Activated CD8-positive, alpha-beta memory T cell treated with anti-CD3 and anti-CD28 coated beads, Interleukin-2, amount 50 U/mL, for 24 hours (primary cell): Measurements from ENCODE around the gene OGFRL1.
"Not testable (repeated sequence)": the region's sequence is repeated elsewhere in the genome, so short reads cannot be mapped to it uniquely, and the experiment has no call there.

Source experiments
- DNase-seq: peaks from one replicate; pipeline ENCODE4 v3.0.0-alpha.2; 2020; ENCODE audit errors: extremely low read depth

OGFRL1 gene

DNA sequence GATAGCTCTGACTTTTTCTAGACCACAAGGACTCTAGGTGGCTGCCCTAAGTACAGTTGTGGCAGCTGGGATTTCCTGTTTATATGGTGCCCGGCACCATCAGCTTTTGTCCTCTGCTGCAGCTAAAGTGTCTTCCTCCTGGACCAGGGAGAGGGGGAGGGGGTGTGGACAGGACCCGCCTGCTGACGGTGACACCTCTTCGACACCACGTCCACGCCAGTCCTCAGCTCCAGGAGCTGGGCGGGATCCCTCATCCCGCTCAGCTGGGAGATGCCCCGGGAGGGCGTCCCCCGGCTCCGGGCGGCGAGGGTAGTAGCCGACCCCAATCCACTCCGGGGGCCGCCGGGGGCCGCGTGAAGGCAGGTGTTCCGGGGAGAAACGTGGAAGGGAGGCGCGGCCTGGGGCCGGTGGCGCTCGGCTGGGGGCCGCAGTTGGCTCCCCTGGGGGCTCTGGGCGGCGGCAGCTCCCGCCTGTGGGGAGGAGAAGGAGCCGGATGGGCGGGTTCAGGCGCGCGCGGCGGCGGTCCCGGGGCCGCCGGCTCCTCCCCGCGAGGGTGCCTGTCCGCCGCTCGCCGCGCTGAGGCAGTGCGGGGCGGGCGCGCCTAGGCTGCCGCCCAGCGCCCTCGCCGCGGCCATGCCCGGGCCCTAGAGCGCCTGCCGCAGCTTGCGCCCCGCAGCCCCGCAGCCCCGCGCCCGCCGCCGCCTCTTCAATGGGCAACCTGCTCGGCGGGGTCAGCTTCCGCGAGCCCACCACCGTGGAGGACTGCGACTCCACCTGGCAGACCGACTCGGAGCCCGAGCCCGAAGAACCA is at the start of gene OGFRL1:
TSS of gene OGFRL1 (plus strand) at position 584 of the 811 bp plus-strand sequence. CDS start at position 710, 126 bp downstream.
- DNase-seq = peak; percentile 29

DNA sequence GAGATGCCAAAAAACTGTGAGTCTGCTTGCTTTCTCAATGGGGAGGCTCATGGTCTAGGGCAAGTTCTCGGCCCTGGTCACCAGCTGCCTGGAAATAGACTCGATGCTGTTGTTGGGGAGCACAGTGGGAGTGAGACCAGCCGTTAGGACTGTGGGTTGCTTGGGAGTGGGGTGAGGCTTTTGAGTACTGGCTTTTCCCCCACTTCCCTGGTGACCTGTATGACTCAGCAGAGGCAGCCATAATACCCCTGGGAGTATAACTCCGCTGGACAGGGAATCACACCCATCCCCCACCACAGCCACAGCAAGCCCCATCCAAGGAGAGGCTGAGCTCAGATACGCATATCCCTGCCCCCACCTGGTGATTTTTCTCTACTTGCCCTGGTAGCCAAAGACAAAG is 48.9 kb upstream of the OGFRL1 start:
- DNase-seq = no peak

DNA sequence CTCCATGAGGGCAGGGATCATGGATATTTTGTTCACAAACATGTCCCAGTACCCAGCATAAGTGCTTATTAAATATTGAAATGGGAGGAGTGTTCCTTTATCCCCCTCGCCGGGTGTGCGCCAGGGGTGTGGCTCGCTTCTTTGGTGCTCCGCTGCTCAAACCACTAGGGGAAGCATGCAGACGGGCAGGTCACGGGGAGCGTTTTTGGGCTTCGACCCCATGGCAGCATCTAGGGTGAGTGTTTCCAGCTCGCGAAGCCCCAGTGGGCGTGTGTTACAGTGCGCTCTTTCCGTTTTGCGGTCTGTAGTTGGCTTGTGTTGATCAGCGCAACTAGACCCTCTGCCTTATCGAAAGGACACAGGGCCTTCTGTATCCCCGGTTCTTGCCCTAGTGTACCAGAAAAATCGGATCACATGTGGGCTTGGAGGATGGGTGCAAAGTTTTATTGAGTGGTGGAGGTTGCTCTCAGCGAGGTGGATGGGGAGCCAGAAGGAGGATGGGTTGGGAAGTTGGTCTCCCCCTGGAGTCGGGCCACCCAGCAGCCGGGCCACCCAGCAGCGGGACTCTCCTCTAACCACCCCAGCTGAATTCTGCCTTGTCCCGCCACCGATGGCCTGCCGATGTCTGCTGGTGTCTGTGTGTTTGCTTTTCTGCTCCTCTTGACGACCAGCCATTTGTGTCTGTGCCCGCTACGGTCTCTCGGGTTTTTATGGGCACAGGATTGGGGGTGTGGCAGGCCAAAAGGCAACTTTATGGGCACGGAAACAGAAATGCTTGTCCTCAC is 43.2 kb upstream of the OGFRL1 start:
- DNase-seq = no peak

DNA sequence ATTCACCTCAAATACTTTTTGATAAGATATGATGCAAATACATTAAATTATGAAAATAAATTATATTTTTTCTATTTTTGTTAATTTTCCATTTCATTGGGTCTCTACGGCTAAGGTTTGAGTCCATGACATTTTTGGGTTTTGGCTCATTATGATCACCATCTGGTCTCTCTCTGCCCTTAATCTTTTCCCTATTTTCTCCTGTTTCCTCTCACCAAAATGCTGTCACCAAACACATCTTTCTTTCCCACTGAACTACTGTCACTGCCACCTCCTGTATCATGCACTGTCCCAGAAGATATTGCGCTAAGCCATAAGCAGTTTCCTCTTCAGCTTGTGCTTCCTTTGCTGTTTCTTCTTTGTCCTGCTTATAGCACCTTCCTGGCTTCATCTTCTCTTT is 42.0 kb upstream of the OGFRL1 start:
- DNase-seq = no peak

DNA sequence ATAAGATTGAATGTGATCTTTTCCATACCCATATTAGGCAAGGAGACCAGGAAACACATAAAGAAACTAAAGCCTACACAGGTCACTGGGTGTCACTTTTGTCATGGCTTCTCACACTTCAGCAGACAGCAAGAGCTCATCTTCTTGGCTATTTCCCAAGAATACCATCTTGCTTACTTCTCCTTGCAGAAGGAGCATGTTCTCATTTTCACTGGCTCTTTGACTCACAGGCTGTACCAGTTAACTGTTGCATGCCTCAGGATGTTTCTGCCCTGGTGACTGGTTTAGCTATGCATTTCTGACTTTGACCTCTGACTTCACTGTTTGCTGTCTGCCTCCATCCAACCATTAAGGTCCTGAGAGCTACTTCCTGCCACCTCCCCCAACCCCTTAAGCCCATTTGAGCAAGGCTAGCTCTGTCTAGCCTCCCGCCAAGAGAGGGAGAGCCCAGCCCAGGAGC is 40.3 kb upstream of the OGFRL1 start:
- DNase-seq = no peak

DNA sequence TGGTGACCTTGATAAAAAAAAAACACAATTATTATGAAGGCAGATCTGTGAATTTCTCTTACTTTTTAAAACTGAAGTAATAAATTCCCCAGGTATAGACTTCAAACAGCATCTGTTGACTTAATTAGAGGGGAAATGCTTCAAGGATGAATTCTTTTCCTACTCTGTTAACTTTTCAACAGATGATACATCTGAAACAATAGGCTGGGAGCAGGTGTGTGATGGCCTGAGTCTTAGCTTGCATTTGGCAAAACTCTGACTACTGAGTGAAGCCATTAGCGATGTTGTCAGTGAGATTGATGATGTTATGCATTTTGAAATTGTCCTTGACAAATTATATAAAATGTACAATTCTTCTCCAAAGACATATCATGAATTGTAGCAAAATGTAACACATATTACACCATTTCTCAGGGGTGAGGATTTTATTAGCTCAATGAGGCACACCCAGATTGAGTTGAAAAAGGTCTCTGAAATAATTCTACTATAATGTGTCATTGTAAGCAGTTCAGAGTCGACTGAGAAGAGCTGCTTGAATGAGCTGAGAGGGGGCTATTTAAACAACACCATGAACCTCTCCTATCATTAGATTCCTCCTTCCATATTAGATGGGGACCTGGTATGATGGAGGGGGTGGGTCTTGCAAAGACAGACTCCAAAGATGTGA is 39.6 kb upstream of the OGFRL1 start:
- no peak for DNase-seq

DNA sequence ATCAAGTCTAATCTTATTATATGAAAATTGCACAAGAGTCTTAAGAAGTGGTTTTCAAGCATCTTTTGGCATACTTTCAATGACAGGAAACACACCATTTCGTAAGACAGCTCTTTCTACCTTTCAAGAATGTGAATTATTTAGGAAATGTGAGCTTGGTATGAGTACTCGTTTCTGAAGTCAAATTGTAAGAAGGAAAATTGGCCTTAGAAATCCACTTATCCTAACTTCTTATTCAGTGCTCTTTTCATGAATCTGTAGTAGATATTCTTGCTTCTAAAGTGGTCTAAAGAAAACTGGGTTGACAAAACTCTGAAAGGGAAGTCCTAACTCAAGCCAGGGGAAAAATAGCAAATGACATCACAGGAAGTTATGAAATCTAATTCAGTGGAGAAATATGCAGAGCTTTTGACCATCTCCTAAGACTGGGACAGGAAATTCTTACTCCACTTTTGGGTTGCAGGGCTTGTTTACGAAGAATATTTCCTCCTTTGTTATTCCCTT is 38.5 kb upstream of the OGFRL1 start:
- no peak for DNase-seq

DNA sequence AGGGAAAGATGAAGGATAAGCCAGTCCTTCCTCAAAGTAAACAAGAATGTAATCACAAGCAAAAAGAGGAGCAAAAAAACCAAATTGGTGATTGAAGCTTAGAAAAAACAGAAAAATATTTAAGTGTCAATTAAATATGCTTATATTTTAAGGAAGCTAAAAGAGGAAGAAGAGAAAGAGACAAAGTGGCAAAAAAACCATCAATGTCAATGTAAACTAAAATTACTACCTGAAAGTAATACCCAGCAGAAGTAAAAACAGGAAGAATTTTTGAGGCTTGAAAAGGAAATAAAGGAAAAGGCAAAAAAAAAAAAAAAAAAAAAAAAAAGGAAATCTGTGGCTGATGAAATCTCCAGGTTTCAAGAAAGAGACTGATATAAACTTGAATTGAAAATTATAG is 36.2 kb upstream of the OGFRL1 start:
- no peak for DNase-seq

DNA sequence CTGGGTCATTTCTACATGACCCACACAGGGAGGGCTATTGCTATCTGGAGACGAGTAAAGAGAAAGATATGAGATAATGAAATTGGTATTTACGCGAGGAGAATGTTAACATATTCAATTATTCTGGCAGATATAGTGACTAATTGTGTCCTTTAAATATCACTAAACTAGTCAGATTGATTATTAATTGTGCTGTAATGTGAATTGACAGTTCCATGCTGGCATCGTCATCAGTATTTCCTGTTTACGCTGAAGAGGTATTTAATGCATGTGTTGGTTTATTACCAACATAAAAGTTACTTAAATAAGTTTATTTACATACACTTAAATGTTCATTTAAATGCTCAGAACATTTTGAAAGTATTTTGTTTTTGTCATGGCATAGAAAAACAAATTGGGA is 35.7 kb upstream of the OGFRL1 start:
- DNase-seq = no peak

DNA sequence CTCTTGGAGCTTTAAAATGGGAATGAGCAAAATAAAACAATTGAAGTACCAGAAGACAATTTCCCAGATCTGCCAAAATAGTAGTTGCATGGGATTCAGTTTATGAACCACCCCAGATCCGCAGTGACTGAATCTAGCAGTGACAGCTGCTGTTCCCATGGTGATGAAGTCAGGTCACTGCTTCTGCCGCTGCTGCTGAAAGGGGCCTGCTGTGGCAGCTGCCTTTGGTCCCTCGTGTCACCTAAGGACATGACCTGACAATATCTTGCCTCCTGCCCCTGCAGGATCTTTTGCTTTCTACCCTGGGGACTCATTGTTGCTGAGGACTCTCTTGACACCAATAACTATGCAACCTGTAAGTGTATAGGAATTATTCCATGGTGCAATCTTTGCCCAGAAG is 34.3 kb upstream of the OGFRL1 start:
- no peak for DNase-seq

DNA sequence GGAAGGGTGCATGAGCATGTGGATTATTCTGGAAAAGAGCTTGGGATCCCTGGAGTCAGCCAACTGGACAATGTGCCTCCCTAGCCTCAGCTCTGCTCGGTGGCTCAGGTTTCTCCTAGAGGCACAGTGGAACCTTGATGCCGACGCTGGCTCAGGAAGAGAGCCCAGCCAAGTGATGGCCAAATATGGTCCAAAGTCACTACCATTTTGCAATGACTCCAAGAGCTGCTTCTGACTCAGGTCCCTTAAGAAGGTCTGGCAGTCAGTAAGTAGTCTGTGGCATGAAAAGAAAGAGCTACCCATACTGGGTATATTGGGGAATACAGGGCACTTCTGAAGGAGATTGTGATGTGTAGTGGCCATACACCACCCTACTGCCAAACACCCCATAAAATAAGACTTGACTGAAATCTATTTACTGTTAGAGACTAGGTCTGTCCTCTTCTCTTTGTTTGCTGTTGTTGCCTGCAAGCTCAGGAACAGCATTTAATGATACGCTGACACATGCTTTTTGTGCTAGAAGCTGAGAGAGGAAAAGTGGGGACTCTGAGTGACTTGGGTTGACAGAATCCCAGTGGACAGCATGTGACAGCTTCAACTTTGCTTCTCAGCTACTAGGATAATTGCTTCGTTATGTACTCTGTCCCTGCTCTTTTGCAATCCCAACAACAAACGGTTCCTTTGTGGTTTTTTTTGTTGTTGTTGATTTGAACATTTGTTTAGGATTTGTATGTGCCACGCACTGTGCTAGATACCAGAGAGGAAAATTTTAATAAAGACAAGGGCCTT is 30.3 kb upstream of the OGFRL1 start:
- no peak for DNase-seq

DNA sequence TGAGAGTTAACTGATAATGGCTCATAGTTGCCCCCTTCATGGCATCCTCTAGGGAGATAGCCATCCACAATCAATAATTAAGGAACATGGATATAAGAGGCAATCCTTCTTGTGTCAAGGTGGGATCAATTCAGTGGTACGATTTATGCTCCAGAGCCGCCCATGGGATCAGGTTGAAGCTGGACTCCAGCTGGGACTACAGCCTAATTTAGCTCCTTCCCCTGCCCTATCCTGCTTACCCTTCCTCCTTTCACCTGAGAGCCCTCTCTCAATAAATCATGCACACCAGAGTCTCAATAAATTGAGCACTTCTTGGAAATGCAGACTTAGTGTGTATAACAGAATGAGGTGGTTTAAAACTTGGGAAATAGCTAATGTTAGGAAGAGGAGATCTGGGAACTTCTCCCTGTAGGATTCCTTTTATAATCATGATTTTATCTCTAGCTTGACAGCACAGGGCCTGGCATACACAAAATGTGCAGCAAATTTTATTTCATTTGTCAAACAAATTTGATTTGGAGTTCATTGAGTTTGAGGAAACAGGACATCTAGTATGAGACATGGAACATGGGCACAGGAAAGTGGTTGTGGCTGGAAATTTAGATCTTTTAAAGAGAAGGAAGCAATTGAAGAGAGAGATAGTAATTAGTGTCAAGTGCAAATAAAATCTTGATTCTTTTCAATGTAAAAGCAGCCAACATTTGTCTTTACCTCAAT is 28.6 kb upstream of the OGFRL1 start:
- no peak for DNase-seq

DNA sequence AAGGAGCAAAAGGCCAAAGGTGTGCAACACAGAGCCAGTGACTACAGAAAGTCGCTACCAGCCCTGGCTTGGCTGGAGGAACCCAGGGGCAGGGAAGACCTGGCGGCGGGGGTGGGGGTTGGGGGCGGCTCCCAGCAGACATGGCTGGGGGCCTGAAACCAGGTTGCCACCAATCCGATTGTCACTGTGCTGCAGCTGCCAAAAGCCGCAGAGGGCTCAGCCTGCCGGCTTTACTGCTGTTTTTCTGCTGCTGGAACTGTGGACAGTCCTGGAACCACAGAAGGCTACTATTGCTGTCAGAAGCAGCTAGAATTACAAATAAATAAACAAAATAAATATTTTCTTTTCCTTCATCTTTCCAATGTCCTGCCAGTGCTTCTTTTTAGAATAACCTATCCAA is 25.7 kb upstream of the OGFRL1 start:
- no peak for DNase-seq

DNA sequence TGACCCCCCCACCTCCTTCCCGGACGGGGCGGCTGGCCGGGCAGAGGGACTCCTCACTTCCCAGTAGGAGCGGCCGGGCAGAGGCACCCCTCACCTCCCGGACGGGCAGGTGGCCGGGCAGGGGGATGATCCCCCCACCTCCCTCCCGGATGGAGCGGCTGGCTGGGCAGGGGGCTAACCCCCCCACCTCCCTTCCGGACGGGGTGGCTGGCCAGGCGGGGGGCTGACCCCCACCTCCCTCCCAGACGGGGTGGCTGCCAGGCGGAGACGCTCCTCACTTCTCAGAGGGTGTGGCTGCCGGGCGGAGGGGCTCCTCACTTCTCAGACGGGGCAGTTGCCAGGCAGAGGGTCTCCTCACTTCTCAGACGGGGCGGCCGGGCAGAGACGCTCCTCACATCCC is 22.2 kb upstream of the OGFRL1 start:
- not testable (repeated sequence) for DNase-seq

DNA sequence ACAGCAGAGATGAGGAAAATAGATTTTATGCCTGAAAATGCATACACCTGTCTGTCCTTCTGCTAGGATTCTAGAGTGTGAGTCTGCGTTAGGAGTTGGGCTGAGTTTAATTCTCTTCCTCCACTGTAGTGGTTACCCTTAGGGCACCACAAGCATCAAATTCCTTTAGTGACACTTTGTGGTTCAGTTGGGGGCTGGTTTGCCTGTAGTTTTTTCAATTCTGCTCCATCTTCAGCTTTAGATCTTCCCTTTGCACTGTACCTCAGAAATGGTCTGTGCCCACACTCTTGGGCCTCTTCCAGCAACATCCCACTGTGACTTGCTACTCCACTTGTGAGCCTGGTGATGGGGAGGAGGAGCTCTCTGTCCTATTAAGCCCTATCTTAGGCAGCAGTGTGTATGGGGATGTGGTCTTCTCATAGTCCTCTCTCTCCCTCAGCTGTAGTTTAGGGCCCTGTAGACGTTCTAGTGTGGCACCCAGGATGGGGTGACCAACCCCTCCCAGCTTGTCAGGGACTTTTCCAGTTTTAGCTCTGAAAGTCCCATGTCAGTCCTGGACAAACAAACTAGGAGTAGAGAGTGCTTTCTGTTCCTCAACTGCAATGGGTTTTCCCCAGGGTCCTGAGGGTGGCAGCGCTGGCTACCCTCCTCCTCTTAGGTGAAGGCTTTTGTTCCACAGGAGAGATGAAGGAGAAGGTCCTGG is 19.7 kb upstream of the OGFRL1 start:
- no peak for DNase-seq

DNA sequence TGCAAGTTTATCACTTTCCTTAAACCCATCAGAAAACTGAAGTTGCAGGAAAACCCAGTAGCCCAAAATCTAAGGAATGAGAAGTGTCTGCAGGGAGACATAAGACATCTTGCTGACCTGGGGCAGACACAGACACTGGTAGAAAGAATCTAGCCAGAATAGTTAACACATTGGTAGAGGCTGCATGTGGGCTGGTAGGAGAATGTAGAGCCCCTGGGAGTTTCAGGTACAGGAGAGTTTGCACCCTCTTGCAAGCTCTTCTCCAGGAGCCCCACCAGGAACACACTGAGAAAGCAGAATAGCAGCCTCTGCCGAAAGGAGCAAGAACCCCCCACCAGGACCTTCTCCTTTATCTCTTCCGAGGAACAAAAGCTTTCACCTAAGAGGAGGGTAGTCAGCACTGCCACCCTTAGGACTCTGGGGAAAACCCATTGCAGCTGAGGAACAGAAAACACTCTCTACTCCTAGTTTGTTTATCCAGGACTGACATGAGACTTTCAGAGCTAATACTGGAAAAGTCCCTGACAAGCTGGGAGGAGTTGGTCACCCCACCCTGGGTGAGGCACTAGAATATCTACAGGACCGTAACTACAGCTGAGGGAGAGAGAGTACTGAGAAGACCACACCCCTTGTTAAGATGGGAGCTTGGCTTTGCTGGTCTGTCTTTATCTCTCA is 10.5 kb upstream of the OGFRL1 start:
- no peak for DNase-seq

DNA sequence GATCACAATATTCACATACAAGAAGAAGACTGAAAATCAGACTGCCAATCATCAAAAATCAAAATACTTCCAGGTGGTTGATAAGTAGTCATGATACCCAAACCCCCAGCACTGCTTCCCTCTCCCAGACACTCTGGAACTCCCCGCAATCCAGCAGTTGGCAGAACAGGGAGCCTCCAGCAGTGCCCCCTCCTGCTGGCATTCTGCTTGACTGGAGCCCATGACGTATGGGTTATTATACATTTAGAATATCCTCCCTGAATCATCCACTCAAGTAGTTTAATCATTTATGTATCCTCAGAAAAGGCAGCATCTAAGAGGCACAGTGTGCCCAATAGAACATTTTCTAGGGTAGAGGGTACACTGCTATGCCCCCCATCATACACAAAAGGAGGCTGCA is 9.3 kb upstream of the OGFRL1 start:
- DNase-seq = no peak

DNA sequence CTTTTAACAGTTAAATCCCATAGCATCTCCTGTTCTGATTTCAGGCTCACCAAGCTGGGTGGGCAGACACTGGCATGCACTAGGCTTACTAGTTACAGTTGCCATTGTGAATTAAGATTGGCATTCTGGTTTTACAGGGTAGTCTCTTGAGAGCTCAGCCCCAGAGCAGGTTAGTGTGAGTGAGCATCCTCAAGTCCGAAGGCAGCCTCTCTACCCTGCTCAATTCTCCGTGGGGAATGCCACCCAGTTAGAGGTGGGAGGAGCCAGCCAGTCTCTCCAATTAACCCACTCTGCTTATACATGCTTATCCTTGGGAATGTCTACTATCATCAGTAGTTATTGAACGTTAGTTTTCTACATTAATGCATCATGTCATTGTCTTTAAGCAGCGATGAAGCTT is 8.9 kb upstream of the OGFRL1 start:
- no peak for DNase-seq

DNA sequence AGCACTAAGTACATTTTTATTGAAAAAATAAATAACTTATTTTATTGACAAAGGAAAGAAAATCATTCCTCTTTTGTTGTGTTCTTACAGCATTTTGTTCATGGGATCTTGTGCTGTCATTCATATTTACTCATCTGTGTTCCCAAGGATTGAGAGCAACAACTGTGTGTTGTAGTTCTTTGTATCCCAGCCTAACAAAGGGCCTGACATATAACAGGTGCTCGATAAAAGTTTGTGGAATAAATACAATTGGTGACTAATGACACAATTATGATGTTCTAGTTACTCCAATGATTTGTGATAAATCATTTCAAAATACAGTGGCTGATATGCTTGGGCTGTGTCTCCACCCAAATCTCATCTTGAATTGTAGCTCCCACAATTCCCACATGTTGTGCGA is 7.9 kb upstream of the OGFRL1 start:
- DNase-seq = no peak

DNA sequence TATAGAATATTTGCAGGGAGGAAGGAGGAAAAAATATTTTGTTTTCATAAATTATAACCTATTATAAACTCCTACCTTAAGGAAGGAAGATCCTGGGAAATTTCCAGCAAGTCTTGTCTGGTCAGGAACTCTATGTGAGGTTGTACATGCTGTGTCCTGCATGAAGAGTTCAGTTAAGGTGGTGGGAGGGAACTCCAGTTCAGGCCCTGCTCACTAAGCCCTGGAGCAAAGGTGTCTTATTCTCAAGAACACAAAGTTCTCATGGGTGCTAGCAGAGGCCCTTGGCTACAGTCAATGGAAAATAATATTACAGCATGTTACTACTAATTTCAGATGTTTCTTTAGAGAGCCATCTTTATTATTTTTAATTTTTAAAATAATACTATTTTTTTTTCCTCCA is 3.8 kb upstream of the OGFRL1 start:
- no peak for DNase-seq
